Right cardiac atrium (tissue), 5 donors: ENCODE data around the gene GCNT2. TPM values are rescaled to one million over a fixed set of nuclear protein-coding genes. Genes with fewer than 3 reads are reported as not detected.
A peak's percentile ranks its signal among the peaks of the same experiment; 100 is the strongest.
"Not testable (repeated sequence)": the region's sequence is repeated elsewhere in the genome, so short reads cannot be mapped to it uniquely, and the experiment has no call there.

Source experiments
- ATAC-seq, 2 donors: fragments of 200-7000 bp; cut with Tn5 transposase; one replicate each; pipeline versions ENCODE4 v1.8.0 to v1.9.1; 2020; ENCODE audit warnings: moderate library complexity in 2 of 2, mild to moderate bottlenecking in 1 of 2
- DNase-seq, 3 donors: peaks; one replicate each; pipeline ENCODE4 v3.0.0-alpha.2; 2020
- H3K27ac ChIP-seq: one replicate; pipeline ENCODE4 v1.5.1; 2013; ENCODE audit warnings: mild to moderate bottlenecking, low read length, control low read depth, moderate library complexity
- H3K27me3 ChIP-seq: one replicate; pipeline ENCODE4 v1.6.1; 2013; ENCODE audit not compliant: control insufficient read depth, insufficient read depth
- H3K4me1 ChIP-seq: one replicate; pipeline ENCODE4 v1.6.1; 2013; ENCODE audit warnings: low read length; ENCODE audit not compliant: control insufficient read depth, insufficient read depth
- H3K4me3 ChIP-seq: one replicate; pipeline ENCODE4 v1.5.1; 2013; ENCODE audit warnings: low read length, control low read depth
- H3K9me3 ChIP-seq: one replicate; pipeline ENCODE4 v1.6.1; 2013; ENCODE audit warnings: low read length; ENCODE audit not compliant: control insufficient read depth
- WGBS: extraction: QIAGEN DNeasy Blood & Tissue Kit; methylation state at CpG from one replicate; pipeline ENCODE4 v1.1.7; 2013; 5-methylcytosine and 5-hydroxymethylcytosine counted together
- intact Hi-C, 4 donors: fragments of 100-400 bp; cut with DNase I; formaldehyde crosslinking; loops; one replicate each; pipeline versions ENCODE4 v1.11.0 to v1.14.0; 2022 to 2023
- polyA plus RNA-seq: library from polyadenylated mRNA; stranded (reverse); fragments of 200-250 nt; gene quantifications from one replicate; pipeline ENCODE4 v1.2.3, GENCODE V29; 2013
- total RNA-seq, 4 donors: library from RNA; stranded (reverse); fragmentation: NEBNext Ultra II Directional; extraction: Animal tissue kit (Norgen Biotek cat#: 25700); gene quantifications; one replicate each; pipeline ENCODE4 v1.2.1, GENCODE V29; 2021
- donor health status: healthy with polysubstance abuse.
- donor health status: DM: no; HTN: yes; CAD: no.
- donor health status: DM: no; HTN: no; CAD: no.
- donor health status: DM: no; HTN: yes; CAD: no; lungs with severe emphysema.
- donor health status: DM: yes; HTN: yes; CAD: no.

GCNT2 gene
- total and polyA plus RNA-seq, 5 donors, result 3.4 to 10.4 (median 6.9) TPM

- intact Hi-C loops, DNase-seq, H3K27me3 ChIP-seq, H3K9me3 ChIP-seq, H3K4me1 ChIP-seq, ATAC-seq, H3K4me3 ChIP-seq, H3K27ac ChIP-seq: not testable (repeated sequence)
- 85% methylated on average over 9 of the region's 9 CpGs for WGBS
These were observed 34.1 kb upstream of the GCNT2 start for GRCh38 chr6:10486944-10487588.

GRCh38 chr6:10487668-10488327 lies 33.4 kb upstream of the GCNT2 start:
- H3K4me1 ChIP-seq, result no peaks in the 10 kb centered on the region
- no peak overlapping the region for H3K27ac ChIP-seq
- ATAC-seq (no peak), DNase-seq (peak in 1 of 3 donors; percentile 55)
- H3K27me3 ChIP-seq, result no peaks in the 10 kb centered on the region
- intact Hi-C loops, result no loop called here
- 80% methylated on average over 44 of the region's 44 CpGs for WGBS
- no peak overlapping the region for H3K4me3 ChIP-seq
- no peaks in the 10 kb centered on the region for H3K9me3 ChIP-seq

GRCh38 chr6:10491463-10491862 lies 29.7 kb upstream of the GCNT2 start:
- WGBS, result 96% methylated on average over 32 of the region's 32 CpGs
- intact Hi-C loops, result loop anchor here in 1 of 4 donors (10.0 kb wide), 1 partner anchor 303 kb away; no protein-coding TSS in a partner anchor

DNA sequence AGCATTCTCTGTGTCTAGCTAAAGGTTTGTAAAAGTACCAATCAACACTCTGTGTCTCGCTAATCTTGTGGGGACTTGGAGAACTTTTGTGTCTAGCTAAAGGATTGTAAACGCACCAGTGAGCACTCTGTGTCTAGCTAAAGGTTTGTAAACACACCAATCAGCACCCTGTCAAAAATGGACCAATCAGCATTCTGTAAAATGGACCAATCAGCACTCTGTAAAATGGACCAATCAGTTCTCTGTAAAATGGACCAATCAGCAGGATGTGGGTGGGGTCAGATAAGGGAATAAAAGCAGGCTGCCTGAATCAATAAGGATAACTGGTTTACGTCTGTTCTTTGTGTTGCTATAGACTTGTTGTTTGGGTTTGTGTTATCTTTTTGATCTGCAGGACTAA lies 29.2 kb upstream of the GCNT2 start:
- not testable (repeated sequence) for DNase-seq, H3K27ac ChIP-seq, H3K27me3 ChIP-seq, ATAC-seq, H3K4me3 ChIP-seq, H3K9me3 ChIP-seq, H3K4me1 ChIP-seq
- 88% methylated on average over 3 of the region's 3 CpGs for WGBS
- intact Hi-C loops, result loop anchor here in 1 of 4 donors (10.0 kb wide), 1 partner anchor 303 kb away; no protein-coding TSS in a partner anchor

More at GRCh38 chr6:10491463-10491862, 29.7 kb upstream of the GCNT2 start:
- Histone ChIP-seq H3K4me1 (no peaks in the 10 kb centered on the region), H3K4me3 (no peak overlapping the region), H3K27ac (no peak overlapping the region), H3K9me3 (no peaks in the 10 kb centered on the region), H3K27me3 (no peaks in the 10 kb centered on the region)
- DNase-seq (no peak), ATAC-seq (no peak)

- ATAC-seq, result no peak
- 74% methylated on average over 14 of the region's 14 CpGs for WGBS
These were observed 26.1 kb upstream of the GCNT2 start for GRCh38 chr6:10495029-10495428.

GRCh38 chr6:10505529-10505928 lies 15.6 kb upstream of the GCNT2 start:
- Histone ChIP-seq H3K4me1 (no peaks in the 10 kb centered on the region), H3K4me3 (no peak overlapping the region), H3K27ac (no peak overlapping the region), H3K9me3 (no peaks in the 10 kb centered on the region), H3K27me3 (no peaks in the 10 kb centered on the region)
- ATAC-seq (no peak), DNase-seq (no peak)
- intact Hi-C loops, result loop anchor here in 1 of 4 donors (10.0 kb wide), 1 partner anchor 299 kb away; no protein-coding TSS in a partner anchor
- WGBS, result 68% methylated on average over 6 of the region's 6 CpGs

More at GRCh38 chr6:10495029-10495428, 26.1 kb upstream of the GCNT2 start:
- no peak overlapping the region for H3K4me3 ChIP-seq
- H3K9me3 ChIP-seq, result no peaks in the 10 kb centered on the region
- no peaks in the 10 kb centered on the region for H3K27me3 ChIP-seq
- no peak for DNase-seq
- intact Hi-C loops, result loop anchor here in 1 of 4 donors (10.0 kb wide), 1 partner anchor 300 kb away; no protein-coding TSS in a partner anchor
- no peak overlapping the region for H3K27ac ChIP-seq
- H3K4me1 ChIP-seq, result no peaks in the 10 kb centered on the region

DNA sequence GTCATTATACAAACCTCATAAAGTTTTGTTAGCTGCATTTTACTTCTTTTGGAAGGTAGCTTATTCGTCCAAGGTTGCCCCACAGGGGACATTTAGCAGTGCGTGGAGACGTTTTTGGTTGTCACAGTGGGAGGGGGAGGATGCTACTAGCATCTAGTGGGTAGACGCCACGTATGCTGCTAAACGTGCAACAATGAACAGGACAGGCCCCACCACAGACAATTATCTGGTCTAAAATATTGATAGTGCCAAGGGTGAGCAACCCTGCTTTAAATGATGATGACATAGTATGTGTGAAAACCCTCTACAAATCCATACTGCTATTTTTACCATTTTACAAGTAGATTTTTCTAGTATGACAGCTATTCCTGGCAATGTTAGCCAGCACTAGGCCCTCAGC lies 13.9 kb upstream of the GCNT2 start:
- Histone ChIP-seq H3K27ac (no peak overlapping the region), H3K9me3 (no peaks in the 10 kb centered on the region), H3K4me3 (no peak overlapping the region), H3K4me1 (no peaks in the 10 kb centered on the region), H3K27me3 (no peaks in the 10 kb centered on the region)
- no peak for ATAC-seq
- no peak for DNase-seq
- 67% methylated on average over 6 of the region's 6 CpGs for WGBS
- intact Hi-C loops, result loop anchor here in 1 of 4 donors (10.0 kb wide), 1 partner anchor 298 kb away; no protein-coding TSS in a partner anchor

- DNase-seq (no peak), ATAC-seq (no peak)
- WGBS, result 84% methylated on average over 5 of the region's 5 CpGs
- no peaks in the 10 kb centered on the region for H3K9me3 ChIP-seq
- no peaks in the 10 kb centered on the region for H3K27me3 ChIP-seq
- intact Hi-C loops, result loop anchor here in 1 of 4 donors (10.0 kb wide), 1 partner anchor 297 kb away; no protein-coding TSS in a partner anchor
- no peak overlapping the region for H3K27ac ChIP-seq
- no peak overlapping the region for H3K4me3 ChIP-seq
- H3K4me1 ChIP-seq, result no peaks in the 10 kb centered on the region
These were observed 13.4 kb upstream of the GCNT2 start for GRCh38 chr6:10507715-10508114.

DNA sequence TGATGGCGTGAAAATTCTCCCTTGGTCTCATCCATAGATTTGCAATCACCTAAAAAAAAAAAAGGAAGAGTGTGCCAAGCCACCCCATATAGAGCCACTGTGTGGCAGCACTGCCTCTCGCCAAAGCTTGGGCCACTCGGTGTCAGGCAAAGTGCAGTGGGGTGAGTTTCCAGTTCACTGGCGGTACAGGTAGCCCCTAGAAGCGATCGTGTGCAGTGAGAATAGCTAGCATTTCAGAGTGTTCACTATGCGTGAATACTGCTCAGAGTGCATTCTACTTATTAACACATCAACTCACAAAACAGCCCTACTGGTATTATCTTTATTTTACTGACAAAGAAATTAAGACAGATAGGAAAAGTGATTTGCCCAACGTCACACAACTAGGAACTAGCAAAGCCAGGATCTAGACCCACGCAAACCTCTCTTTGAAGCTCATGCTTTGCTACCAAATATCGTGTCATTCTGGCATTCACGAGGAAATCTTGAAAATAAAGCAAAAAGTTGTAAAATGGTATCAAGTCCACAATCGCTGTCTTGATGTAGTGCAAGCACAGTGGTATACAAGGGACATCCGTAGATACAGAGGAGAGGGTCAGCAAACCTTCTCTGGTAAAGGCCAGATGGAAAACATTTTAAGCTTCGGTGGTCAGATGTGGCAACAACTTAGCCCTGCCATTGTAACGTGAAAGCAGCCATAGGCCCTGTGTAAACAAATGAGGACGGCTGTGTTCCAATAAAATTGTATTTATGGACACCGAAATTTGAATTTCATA lies 10.4 kb upstream of the GCNT2 start:
- ATAC-seq (peak; percentile 95 to 97), DNase-seq (peak; percentile 61 to 83 (median 78))
- H3K27ac ChIP-seq, result peak overlapping the region; percentile 85
- 34% methylated on average over 17 of the region's 17 CpGs for WGBS
- H3K27me3 ChIP-seq, result no peaks in the 10 kb centered on the region
- H3K4me1 ChIP-seq, result no peaks in the 10 kb centered on the region
- H3K4me3 ChIP-seq, result no peak overlapping the region
- intact Hi-C loops, result loop anchor here in 3 of 4 donors (5.0 to 10.0 kb wide), 2 partner anchors 182 to 184 kb away; partner anchors contain the start of genes C6orf52 (in 3 of the 3) and PAK1IP1 (in 3 of the 3)
- no peaks in the 10 kb centered on the region for H3K9me3 ChIP-seq

DNA sequence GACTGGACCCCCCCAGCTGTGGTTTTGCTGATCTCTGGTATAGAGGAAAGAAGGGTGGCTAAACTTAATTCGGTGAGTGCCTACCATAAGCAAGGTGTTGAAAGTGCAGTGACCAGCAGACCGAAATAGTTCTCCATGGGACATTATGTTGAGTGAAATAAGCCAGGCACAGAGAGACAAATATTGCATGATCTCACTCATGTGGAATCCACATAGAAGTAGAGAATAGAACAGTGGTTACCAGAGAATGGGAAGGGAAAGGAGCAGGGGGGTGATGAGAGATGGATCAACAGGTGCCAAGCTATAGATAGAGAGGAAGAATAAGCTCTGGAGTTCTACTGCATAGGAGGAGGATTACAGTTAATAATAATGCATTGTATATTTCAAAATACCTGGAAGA lies 9.7 kb upstream of the GCNT2 start:
- Histone ChIP-seq H3K9me3 (no peaks in the 10 kb centered on the region), H3K27me3 (no peaks in the 10 kb centered on the region), H3K4me3 (no peak overlapping the region), H3K27ac (peak overlapping the region; percentile 85), H3K4me1 (no peaks in the 10 kb centered on the region)
- 22% methylated on average over 2 of the region's 2 CpGs for WGBS
- intact Hi-C loops, result loop anchor here in 3 of 4 donors (5.0 to 10.0 kb wide), 2 partner anchors 181 to 183 kb away; partner anchors contain the start of genes C6orf52 (in 3 of the 3) and PAK1IP1 (in 3 of the 3)
- ATAC-seq (peak; percentile 70 to 87), DNase-seq (no peak)
